ENCODE measurements around the gene DIDO1. TPM values are rescaled to one million over a fixed set of nuclear protein-coding genes. Genes with fewer than 3 reads are reported as not detected.

DIDO1 gene
- total RNA-seq, 2 donors from 2014 or later: 34.7 to 37.5 TPM

DNA sequence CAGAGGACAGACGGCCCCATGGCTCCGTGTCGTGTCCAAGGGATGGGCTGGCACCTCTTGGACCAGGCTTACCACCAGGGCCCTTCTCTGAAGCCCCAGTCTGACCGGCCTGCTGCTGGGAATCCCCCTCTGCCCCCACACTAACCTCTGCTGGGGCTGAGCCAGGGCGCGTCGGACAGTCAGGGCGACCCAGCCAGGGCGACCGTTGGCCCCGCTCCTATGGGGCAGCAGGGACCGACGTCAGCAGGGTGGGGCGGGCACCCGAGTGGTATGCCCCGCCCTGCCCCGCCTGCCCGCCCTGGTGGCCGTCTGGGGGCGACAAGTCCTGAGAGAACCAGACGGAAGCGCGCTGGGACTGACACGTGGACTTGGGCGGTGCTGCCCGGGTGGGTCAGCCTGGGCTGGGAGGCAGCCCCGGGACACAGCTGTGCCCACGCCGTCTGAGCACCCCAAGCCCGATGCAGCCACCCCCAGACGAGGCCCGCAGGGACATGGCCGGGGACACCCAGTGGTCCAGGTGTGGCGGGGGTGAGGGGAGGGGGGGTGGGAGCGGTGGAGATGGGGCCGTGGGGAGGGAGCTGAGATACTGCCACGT is 26.2 kb upstream of the DIDO1 start, which contains the start of gene SLC17A9:
Gene SLC17A9 (plus strand): TSS at position 337 of the 595 bp plus-strand sequence. CDS start 122 bp downstream, at position 459.
- TF ChIP-seq, protein P1, sequence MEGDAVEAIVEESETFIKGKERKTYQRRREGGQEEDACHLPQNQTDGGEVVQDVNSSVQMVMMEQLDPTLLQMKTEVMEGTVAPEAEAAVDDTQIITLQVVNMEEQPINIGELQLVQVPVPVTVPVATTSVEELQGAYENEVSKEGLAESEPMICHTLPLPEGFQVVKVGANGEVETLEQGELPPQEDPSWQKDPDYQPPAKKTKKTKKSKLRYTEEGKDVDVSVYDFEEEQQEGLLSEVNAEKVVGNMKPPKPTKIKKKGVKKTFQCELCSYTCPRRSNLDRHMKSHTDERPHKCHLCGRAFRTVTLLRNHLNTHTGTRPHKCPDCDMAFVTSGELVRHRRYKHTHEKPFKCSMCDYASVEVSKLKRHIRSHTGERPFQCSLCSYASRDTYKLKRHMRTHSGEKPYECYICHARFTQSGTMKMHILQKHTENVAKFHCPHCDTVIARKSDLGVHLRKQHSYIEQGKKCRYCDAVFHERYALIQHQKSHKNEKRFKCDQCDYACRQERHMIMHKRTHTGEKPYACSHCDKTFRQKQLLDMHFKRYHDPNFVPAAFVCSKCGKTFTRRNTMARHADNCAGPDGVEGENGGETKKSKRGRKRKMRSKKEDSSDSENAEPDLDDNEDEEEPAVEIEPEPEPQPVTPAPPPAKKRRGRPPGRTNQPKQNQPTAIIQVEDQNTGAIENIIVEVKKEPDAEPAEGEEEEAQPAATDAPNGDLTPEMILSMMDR (IDR thresholded peaks at IDR 0.05): no peak
- peak within 1 kb of the TSS; percentile 24 to 46 for H3K4me3 ChIP-seq

DNA sequence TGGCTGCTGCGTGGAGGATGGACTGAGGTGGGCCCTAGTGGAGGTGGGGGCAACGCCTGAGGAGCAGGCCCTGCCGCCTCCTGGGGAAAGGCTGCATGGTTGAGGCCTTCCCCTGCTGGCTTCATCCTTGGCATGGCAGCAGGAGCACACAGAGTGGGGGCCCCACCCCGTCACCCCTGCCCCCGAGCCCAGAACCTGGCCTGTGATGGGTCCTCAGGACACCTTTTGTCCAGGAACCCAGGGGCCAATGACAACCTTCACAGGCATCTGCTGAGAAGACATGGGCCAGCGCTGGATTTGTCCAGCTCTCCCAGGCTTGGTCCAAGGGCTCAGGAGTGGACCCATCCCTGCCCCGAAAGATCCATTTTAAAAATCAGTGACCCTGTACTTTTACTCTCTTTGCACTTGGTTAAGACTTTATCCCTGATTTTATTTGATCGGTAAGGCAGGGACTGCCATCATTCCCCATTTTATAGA is 25.6 kb upstream of the DIDO1 start:
- H3K9me3 ChIP-seq: no peaks in the 10 kb centered on the region
- H3K27me3 ChIP-seq: no peaks in the 10 kb centered on the region
- TF ChIP-seq, protein P1 (IDR thresholded peaks at IDR 0.05): no peak
- peaks cover 0 to 50% of the 10 kb centered on the region in 2 donors for H3K4me1 ChIP-seq
- DNase-seq (ENCODE audit: low spot score): no peak
- peak overlapping the region; percentile 28 to 84 for H3K27ac ChIP-seq
- H3K4me3 ChIP-seq: peak overlapping the region; percentile 24 to 46
- H3K36me3 ChIP-seq: peaks cover 25% of the 10 kb centered on the region

More for the DNA sequence above, 26.2 kb upstream of the DIDO1 start, which contains the start of gene SLC17A9:
- H3K36me3 ChIP-seq: peaks cover 20% of the 10 kb centered on the region
- DNase-seq (ENCODE audit: low spot score): peak; percentile 73
- peaks cover 0 to 45% of the 10 kb centered on the region in 2 donors for H3K4me1 ChIP-seq
- peak within 1 kb of the TSS; percentile 80 to 84 for H3K27ac ChIP-seq
- H3K9me3 ChIP-seq: no peaks in the 10 kb centered on the region
- no peaks in the 10 kb centered on the region for H3K27me3 ChIP-seq

DNA sequence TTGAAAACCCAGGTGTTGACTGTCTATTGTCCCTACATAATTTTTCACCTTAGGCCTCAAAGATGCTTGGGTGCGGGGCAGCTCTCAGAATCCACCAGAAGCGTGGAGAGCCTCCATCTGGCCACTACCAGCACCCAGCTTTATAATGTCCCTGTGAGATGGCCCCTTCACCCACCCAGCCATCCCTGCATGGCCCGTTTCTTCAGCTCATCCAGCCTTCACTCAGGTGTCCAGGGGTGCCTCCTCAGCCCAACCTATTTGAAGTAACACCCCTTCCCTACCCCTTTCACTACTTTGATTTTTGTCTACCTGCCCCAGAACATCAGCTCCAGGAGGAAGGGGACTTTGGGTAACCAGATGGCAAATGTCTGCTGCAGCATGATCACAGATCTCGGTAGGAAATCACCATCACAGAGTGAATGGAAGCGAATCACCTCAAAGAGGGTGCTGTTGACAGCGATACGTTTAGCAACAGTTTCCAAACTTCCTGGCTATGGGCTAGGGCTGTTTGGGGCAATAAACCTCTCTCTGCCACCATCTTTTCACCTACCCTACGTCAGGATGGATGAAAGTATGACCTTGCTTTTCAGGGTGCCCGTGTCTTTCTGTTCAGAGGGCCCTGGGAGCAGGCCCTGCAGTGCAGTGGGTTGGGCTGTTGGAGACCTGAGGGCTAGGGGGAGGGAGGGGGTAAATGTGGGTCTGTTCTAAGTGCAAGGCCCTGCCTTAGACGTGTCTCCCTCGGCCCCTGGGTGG is 25.0 kb upstream of the DIDO1 start:
- DNase-seq (ENCODE audit: low spot score): no peak
- no peaks in the 10 kb centered on the region for H3K9me3 ChIP-seq
- no peak overlapping the region for H3K27ac ChIP-seq
- H3K4me1 ChIP-seq: peaks cover 0 to 55% of the 10 kb centered on the region in 2 donors
- no peaks in the 10 kb centered on the region for H3K27me3 ChIP-seq
- TF ChIP-seq, protein P1 (IDR thresholded peaks at IDR 0.05): no peak
- no peak overlapping the region for H3K4me3 ChIP-seq
- peaks cover 31% of the 10 kb centered on the region for H3K36me3 ChIP-seq

DNA sequence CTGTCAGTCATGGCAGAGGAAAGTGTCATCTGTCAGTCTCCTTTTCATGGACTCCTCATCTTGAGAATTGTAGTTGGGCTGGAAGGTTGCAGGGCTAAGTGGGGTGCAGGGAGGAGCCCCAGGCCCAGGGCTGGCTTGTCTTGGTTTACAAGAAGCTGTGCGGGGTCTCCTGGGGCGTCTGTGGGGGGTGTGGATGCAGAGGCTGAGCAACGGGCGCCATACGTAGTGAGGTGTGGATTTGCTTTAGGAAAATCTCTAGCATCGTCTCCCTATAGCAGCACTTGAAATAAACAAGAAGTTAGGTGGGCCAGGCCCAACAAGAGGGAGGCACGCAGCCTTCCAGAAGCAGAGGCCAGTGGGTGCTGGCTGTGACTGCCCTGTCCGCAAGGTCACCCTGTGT is 24.4 kb upstream of the DIDO1 start:
- no peak for DNase-seq (ENCODE audit: low spot score)
- peaks cover 37% of the 10 kb centered on the region for H3K36me3 ChIP-seq

DNA sequence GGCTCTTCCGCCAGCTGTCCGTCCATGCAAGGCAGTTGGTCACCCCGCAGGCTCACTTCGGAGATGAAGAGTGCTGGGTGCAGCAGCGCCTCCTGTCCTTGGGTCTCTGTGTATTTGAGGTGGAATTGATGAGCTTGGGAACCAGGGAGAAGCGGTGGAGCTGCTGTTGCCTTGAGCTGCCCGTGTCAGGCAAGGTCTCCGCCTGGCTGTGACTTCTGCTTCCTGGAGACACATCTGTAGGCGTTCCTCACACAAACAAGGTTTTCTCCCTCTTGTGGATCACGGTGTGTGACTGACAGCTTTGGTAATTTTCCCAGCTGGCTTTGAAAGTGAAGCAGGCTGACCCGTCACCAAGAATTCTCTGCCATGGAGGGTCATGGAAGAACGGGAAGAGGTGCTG is 23.7 kb upstream of the DIDO1 start:
- Histone ChIP-seq H3K36me3 (peaks cover 45% of the 10 kb centered on the region), H3K27ac (no peak overlapping the region)
- DNase-seq (ENCODE audit: low spot score): no peak

More for the DNA sequence above, 24.4 kb upstream of the DIDO1 start:
- H3K9me3 ChIP-seq: no peaks in the 10 kb centered on the region
- TF ChIP-seq, protein P1 (IDR thresholded peaks at IDR 0.05): no peak
- no peak overlapping the region for H3K27ac ChIP-seq
- H3K4me1 ChIP-seq: peaks cover 0 to 50% of the 10 kb centered on the region in 2 donors
- no peak overlapping the region for H3K4me3 ChIP-seq
- no peaks in the 10 kb centered on the region for H3K27me3 ChIP-seq

More for the DNA sequence above, 23.7 kb upstream of the DIDO1 start:
- TF ChIP-seq, protein P1 (IDR thresholded peaks at IDR 0.05): no peak
- no peaks in the 10 kb centered on the region for H3K9me3 ChIP-seq
- no peaks in the 10 kb centered on the region for H3K27me3 ChIP-seq
- no peak overlapping the region for H3K4me3 ChIP-seq
- H3K4me1 ChIP-seq: peaks cover 0 to 46% of the 10 kb centered on the region in 2 donors
